ENCODE data around the gene TRPC6.
"Not testable (repeated sequence)": the region's sequence is repeated elsewhere in the genome, so short reads cannot be mapped to it uniquely, and the experiment has no call there.

The TRPC6 gene

GRCh38 chr11:101516546-101516945 lies 67.3 kb downstream of the TRPC6 start:
- no peak for DNase-seq

- no peak for DNase-seq
Observed at GRCh38 chr11:101511065-101511464, 72.7 kb downstream of the TRPC6 start.

- no peak for DNase-seq
Observed at GRCh38 chr11:101510591-101510990, 73.2 kb downstream of the TRPC6 start.

- DNase-seq = no peak
Observed at GRCh38 chr11:101509922-101510321, 73.9 kb downstream of the TRPC6 start.

GRCh38 chr11:101508370-101508769 lies 75.4 kb downstream of the TRPC6 start:
- DNase-seq = no peak

- DNase-seq = no peak
Observed at GRCh38 chr11:101498891-101499290, 84.9 kb downstream of the TRPC6 start.

- DNase-seq = no peak
Observed at GRCh38 chr11:101497291-101497690, 86.5 kb downstream of the TRPC6 start.

- DNase-seq = no peak
Observed at GRCh38 chr11:101487775-101488174, 96.0 kb downstream of the TRPC6 start.

GRCh38 chr11:101482556-101483124 lies 101.2 kb downstream of the TRPC6 start:
- no peak for DNase-seq

- DNase-seq = no peak
Observed at GRCh38 chr11:101478587-101479369, 105.0 kb downstream of the TRPC6 start.

- no peak for DNase-seq
Observed at GRCh38 chr11:101477926-101478325, 105.9 kb downstream of the TRPC6 start.

GRCh38 chr11:101476191-101476590 lies 107.6 kb downstream of the TRPC6 start:
- DNase-seq = no peak

GRCh38 chr11:101475699-101476098 lies 108.1 kb downstream of the TRPC6 start:
- DNase-seq = no peak

GRCh38 chr11:101474666-101475065 lies 109.1 kb downstream of the TRPC6 start:
- DNase-seq = no peak

GRCh38 chr11:101470881-101471520 lies 112.8 kb downstream of the TRPC6 start:
- DNase-seq = no peak

- no peak for DNase-seq
Observed at GRCh38 chr11:101470419-101470818, 113.4 kb downstream of the TRPC6 start.

- no peak for DNase-seq
Observed at GRCh38 chr11:101466352-101466751, 117.5 kb downstream of the TRPC6 start.

- DNase-seq = not testable (repeated sequence)
Observed at GRCh38 chr11:101464388-101464787, 119.4 kb downstream of the TRPC6 start.

GRCh38 chr11:101459020-101459419 lies 124.8 kb downstream of the TRPC6 start:
- no peak for DNase-seq

- DNase-seq = no peak
Observed at GRCh38 chr11:101458161-101458560, 125.6 kb downstream of the TRPC6 start.

- no peak for DNase-seq
Observed at GRCh38 chr11:101456812-101457211, 127.0 kb downstream of the TRPC6 start.

GRCh38 chr11:101453682-101454081 lies 130.1 kb downstream of the TRPC6 start:
- no peak for DNase-seq

- no peak for DNase-seq
Observed at GRCh38 chr11:101448881-101449442, 134.8 kb downstream of the TRPC6 start.

- no peak for DNase-seq
Observed at GRCh38 chr11:101446726-101447125, 137.1 kb downstream of the TRPC6 start.
